ENCODE data around the gene MAFG.

MAFG gene

DNA sequence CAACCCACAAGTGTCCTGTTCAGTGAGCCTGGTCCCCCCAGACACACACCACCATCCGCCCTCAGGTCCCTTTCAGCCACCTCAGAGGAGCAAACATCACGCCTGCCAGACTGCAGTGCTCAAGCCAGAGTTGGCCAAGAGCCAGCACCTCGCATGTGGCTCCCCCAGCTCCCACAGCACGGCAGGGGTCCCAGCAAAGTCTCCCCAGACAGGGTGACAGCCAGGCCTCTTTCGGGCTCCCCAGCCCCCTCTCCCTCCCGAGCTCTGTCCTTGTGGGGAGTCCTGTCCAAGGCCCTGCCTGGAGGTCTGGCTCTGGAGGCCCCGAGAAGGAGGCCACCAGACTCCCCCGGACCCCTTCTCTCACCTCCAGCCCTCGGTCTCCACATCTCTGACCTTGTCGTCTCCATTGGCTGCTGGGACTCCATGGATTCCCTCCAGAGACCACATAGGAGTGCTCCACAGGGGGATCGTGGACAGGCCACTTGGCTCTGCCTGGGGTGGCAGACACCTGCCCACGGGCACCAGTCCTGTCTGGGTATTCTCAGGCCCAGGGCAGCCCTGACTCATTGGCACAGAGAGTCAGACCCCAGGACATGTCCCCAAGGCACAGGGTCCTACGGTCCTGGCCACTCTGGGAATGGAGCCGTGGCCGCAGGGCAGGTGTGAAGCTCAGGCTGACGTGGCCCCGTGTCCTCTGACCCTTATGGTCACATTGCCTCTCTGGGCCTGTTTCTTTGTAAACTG is 21.3 kb upstream of the MAFG start:
- Histone ChIP-seq H3K36me3 (ENCODE audit: control insufficient read depth in 2 of 2, insufficient read depth in 2 of 2, low read length in 2 of 2) (no peaks in the 10 kb centered on the region), H3K4me1 (ENCODE audit: control insufficient read depth in 2 of 2, insufficient read depth in 2 of 2, low read length in 2 of 2) (no peaks in the 10 kb centered on the region), H3K9me3 (ENCODE audit: control insufficient read depth in 2 of 2, low read length in 2 of 2) (no peaks in the 10 kb centered on the region), H3K4me3 (ENCODE audit: low read length in 2 of 2) (no peak overlapping the region), H3K9ac (ENCODE audit: low read depth in 1 of 2, low read length in 2 of 2) (no peak overlapping the region), H3K27ac (ENCODE audit: low read depth in 2 of 2, low read length in 2 of 2) (no peak overlapping the region), H3K27me3 (ENCODE audit: control insufficient read depth in 2 of 2, insufficient read depth in 2 of 2, low read length in 2 of 2) (no peaks in the 10 kb centered on the region)

DNA sequence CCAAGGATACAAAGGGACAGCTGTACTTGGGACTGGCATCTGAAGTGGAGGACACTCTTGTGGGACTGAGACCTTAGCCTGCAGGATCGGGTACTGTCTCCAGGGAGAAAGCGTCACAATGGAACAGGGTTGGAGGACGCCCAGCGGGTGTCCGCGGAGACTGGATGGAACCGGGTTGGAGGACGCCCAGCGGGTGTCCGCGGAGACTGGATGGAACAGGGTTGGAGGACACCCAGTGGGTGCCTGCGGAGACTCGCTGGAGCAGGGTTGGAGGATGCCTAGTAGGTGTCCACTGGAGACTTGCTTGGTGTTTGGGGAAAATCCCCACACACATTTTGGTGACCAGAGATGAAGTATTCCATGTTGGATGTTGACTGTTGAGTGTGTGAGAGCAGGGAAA is 19.7 kb upstream of the MAFG start, which contains the start of gene MYADML2:
MYADML2 (minus strand) TSS at position 45 of the 400 bp plus-strand sequence. CDS start 5,492 bp downstream, outside the sequence.
- Histone ChIP-seq H3K27me3 (ENCODE audit: control insufficient read depth in 2 of 2, insufficient read depth in 2 of 2, low read length in 2 of 2) (no peaks in the 10 kb centered on the region), H3K9ac (ENCODE audit: low read depth in 1 of 2, low read length in 2 of 2) (no peak within 1 kb of the TSS), H3K4me1 (ENCODE audit: control insufficient read depth in 2 of 2, insufficient read depth in 2 of 2, low read length in 2 of 2) (no peaks in the 10 kb centered on the region), H3K27ac (ENCODE audit: low read depth in 2 of 2, low read length in 2 of 2) (no peak within 1 kb of the TSS), H3K9me3 (ENCODE audit: control insufficient read depth in 2 of 2, low read length in 2 of 2) (no peaks in the 10 kb centered on the region), H3K36me3 (ENCODE audit: control insufficient read depth in 2 of 2, insufficient read depth in 2 of 2, low read length in 2 of 2) (no peaks in the 10 kb centered on the region), H3K4me3 (ENCODE audit: low read length in 2 of 2) (no peak within 1 kb of the TSS)

DNA sequence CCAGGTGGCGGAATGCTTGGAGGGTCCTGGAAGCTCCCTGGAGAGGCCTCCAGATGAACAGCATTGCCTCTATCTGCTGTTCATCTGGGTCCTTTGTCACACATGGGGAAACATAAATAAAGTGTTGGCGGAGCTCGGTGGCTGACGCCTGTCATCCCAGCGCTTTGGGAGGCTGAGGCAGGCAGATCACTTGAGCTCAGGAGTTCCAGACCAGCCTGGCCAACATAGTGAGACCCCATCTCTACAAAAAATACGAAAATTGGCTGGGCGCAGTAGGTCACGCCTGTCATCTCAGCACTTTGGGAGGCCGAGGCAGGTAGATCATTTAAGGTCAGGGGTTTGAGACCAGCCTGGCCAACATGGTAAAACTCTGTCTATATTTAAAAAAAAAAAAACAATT is 17.3 kb upstream of the MAFG start:
- Histone ChIP-seq H3K9ac (ENCODE audit: low read depth in 1 of 2, low read length in 2 of 2) (no peak overlapping the region), H3K4me1 (ENCODE audit: control insufficient read depth in 2 of 2, insufficient read depth in 2 of 2, low read length in 2 of 2) (no peaks in the 10 kb centered on the region), H3K4me3 (ENCODE audit: low read length in 2 of 2) (no peak overlapping the region), H3K9me3 (ENCODE audit: control insufficient read depth in 2 of 2, low read length in 2 of 2) (no peaks in the 10 kb centered on the region), H3K27me3 (ENCODE audit: control insufficient read depth in 2 of 2, insufficient read depth in 2 of 2, low read length in 2 of 2) (no peaks in the 10 kb centered on the region), H3K27ac (ENCODE audit: low read depth in 2 of 2, low read length in 2 of 2) (no peak overlapping the region), H3K36me3 (ENCODE audit: control insufficient read depth in 2 of 2, insufficient read depth in 2 of 2, low read length in 2 of 2) (no peaks in the 10 kb centered on the region)

DNA sequence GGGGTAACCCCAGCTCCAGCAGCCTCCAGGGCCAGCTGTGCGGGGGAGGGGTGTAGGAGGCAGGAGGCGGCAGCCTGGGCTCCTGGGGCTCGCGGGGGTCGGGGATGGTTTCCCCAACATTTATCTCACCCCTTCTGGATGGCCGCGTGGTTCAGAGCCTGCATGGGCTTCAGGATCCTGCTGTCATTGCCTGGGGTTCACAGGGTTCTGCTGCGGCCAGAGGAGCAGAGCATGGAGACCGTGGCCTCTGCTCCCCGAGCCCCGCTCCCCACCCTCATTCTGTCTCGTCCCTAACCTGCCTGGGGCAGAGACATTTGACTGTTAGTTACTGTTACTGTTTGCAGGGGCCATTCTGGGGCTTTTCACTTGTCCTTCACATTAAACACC is 14.6 kb upstream of the MAFG start:
- no peaks in the 10 kb centered on the region for H3K27me3 ChIP-seq (ENCODE audit: control insufficient read depth in 2 of 2, insufficient read depth in 2 of 2, low read length in 2 of 2)
- H3K9ac ChIP-seq (ENCODE audit: low read depth in 1 of 2, low read length in 2 of 2) = no peak overlapping the region
- no peak overlapping the region for H3K27ac ChIP-seq (ENCODE audit: low read depth in 2 of 2, low read length in 2 of 2)

DNA sequence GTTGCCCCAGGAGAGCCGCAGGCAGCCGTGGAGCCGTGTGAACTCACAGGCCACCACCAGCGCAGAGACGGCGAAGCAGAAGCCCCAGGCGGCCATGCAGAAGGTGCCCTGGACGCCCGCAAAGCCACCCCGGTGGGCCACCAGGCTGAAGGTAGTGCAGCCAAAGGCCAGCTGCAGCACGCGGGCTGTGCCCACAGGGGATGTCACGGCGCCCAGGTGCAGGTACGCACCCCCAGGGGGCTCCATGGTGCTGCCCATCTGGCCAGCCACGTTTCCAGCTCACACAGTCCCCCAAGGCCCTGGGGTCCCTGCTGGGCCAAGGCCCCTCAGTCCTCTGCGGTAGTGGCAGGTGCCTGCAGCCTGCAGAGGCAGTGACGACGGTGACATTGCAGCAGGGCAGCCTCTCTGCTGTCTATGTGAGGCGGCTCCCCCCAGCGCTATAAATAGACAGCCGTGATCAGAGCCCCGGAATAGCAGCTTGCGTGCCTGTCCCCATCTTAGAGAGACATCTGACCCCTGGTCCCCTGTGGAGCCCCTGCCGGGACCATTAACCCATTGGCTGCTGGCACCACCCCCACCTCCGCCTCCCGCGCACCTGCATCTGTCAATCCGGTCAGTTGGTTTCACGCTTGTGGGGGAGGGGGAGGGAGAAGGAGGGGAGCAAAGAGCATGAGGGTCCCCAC is 14.1 kb upstream of the MAFG start:
- no peaks in the 10 kb centered on the region for H3K27me3 ChIP-seq (ENCODE audit: control insufficient read depth in 2 of 2, insufficient read depth in 2 of 2, low read length in 2 of 2)
- H3K36me3 ChIP-seq (ENCODE audit: control insufficient read depth in 2 of 2, insufficient read depth in 2 of 2, low read length in 2 of 2) = no peaks in the 10 kb centered on the region
- no peaks in the 10 kb centered on the region for H3K9me3 ChIP-seq (ENCODE audit: control insufficient read depth in 2 of 2, low read length in 2 of 2)
- H3K4me1 ChIP-seq (ENCODE audit: control insufficient read depth in 2 of 2, insufficient read depth in 2 of 2, low read length in 2 of 2) = peaks cover 3% of the 10 kb centered on the region in 2 donors
- H3K9ac ChIP-seq (ENCODE audit: low read depth in 1 of 2, low read length in 2 of 2) = no peak overlapping the region
- no peak overlapping the region for H3K27ac ChIP-seq (ENCODE audit: low read depth in 2 of 2, low read length in 2 of 2)
- no peak overlapping the region for H3K4me3 ChIP-seq (ENCODE audit: low read length in 2 of 2)

More for the DNA sequence above, 14.6 kb upstream of the MAFG start:
- Histone ChIP-seq H3K36me3 (ENCODE audit: control insufficient read depth in 2 of 2, insufficient read depth in 2 of 2, low read length in 2 of 2) (no peaks in the 10 kb centered on the region), H3K4me1 (ENCODE audit: control insufficient read depth in 2 of 2, insufficient read depth in 2 of 2, low read length in 2 of 2) (no peaks in the 10 kb centered on the region), H3K9me3 (ENCODE audit: control insufficient read depth in 2 of 2, low read length in 2 of 2) (no peaks in the 10 kb centered on the region), H3K4me3 (ENCODE audit: low read length in 2 of 2) (no peak overlapping the region)

DNA sequence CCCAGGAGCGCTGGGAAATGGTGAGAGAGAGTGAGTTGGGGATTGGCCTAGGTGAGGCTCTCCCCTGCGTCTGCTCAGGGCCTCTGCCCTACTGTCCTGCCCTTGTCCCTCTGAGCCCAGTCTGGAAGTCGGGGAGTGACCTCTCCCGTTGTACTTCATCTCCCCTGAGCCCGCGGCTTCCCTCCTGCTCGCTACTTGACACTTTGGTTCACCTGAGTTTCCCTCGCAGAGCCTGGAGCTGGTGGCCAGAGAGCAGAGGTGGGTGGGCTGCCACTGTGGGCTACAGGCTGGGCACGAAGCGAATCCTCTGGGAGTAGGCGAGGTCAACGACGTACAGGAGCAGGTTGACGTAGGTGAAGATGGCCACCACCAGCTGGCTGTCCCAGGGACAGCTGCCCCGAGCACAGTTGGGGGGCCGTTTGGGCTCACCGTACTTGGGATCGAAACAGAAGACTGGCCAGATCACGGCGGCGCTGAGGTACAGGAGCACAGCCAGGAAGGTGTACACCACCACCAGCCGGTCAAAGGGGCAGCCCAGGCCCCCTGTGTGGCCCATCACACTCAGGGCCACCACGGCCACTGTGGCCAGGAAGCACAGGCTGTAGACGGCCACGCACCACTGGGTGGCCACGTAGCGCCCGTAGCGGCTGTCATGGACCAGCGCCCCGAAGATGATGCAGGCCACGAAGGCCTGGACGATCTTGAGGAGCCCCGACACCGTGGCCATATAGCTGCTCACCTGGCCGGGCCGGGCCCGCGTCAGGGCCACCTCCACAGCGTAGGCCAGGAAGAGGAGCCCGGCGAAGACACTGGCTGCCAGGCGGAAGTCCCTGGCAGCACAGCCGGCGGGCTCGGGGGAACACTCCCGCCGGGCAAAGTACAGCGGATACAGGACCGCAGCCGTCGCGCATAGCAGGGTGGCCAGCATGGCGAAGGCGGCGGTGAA is 13.3 kb upstream of the MAFG start:
- no peaks in the 10 kb centered on the region for H3K9me3 ChIP-seq (ENCODE audit: control insufficient read depth in 2 of 2, low read length in 2 of 2)
- no peaks in the 10 kb centered on the region for H3K27me3 ChIP-seq (ENCODE audit: control insufficient read depth in 2 of 2, insufficient read depth in 2 of 2, low read length in 2 of 2)
- no peak overlapping the region for H3K27ac ChIP-seq (ENCODE audit: low read depth in 2 of 2, low read length in 2 of 2)
- no peak overlapping the region for H3K4me3 ChIP-seq (ENCODE audit: low read length in 2 of 2)
- H3K36me3 ChIP-seq (ENCODE audit: control insufficient read depth in 2 of 2, insufficient read depth in 2 of 2, low read length in 2 of 2) = no peaks in the 10 kb centered on the region
- H3K4me1 ChIP-seq (ENCODE audit: control insufficient read depth in 2 of 2, insufficient read depth in 2 of 2, low read length in 2 of 2) = peaks cover 6% of the 10 kb centered on the region in 2 donors
- no peak overlapping the region for H3K9ac ChIP-seq (ENCODE audit: low read depth in 1 of 2, low read length in 2 of 2)

DNA sequence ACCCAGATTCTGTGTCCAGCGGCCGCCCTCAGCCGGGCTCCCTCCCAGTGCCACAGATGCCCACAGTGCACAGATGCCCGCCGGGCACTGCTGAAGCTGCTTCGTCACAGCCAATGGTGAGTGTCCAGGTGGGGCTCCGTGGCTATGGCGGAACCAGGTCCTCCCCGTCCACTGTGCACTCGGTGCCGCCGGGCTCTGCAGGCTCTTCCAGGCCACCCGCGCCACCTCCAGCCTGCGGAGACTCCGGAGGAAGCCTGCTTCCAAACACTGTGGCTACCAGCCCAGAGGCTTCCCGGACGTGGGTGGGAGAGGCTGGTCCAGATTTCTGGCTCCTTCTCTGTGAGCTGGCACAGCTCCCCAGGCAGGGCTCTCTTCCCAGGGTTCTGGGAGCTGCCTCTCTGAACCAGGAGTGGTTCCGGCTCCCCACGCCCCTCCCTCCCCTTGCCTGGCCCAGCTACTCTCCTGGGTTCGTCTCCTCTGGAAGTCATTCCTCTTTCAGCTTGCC is 12.4 kb upstream of the MAFG start:
- Histone ChIP-seq H3K36me3 (ENCODE audit: control insufficient read depth in 2 of 2, insufficient read depth in 2 of 2, low read length in 2 of 2) (no peaks in the 10 kb centered on the region), H3K9ac (ENCODE audit: low read depth in 1 of 2, low read length in 2 of 2) (no peak overlapping the region), H3K27me3 (ENCODE audit: control insufficient read depth in 2 of 2, insufficient read depth in 2 of 2, low read length in 2 of 2) (no peaks in the 10 kb centered on the region), H3K9me3 (ENCODE audit: control insufficient read depth in 2 of 2, low read length in 2 of 2) (no peaks in the 10 kb centered on the region), H3K4me3 (ENCODE audit: low read length in 2 of 2) (no peak overlapping the region), H3K27ac (ENCODE audit: low read depth in 2 of 2, low read length in 2 of 2) (no peak overlapping the region), H3K4me1 (ENCODE audit: control insufficient read depth in 2 of 2, insufficient read depth in 2 of 2, low read length in 2 of 2) (peaks cover 6% of the 10 kb centered on the region in 2 donors)

DNA sequence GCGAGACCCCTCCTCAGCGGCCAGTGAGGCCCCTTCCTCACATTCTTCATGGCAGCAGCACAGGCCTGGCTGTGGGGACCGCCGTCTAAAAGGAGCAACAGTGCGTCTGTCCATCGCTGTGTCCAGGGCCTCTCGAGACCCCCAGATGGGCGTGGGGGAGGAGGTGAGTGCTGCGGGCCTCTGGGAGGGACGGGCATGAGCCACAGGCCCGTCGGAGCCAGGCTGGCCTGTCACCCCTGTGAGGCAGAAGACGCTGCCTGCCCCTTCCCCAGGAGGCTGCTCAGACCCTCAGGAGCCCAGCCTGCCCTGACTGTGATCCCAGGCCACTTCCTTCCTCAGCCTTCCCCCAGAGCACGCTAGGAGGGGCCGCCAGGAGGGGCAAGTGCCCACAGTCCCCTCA is 11.7 kb upstream of the MAFG start:
- Histone ChIP-seq H3K4me1 (ENCODE audit: control insufficient read depth in 2 of 2, insufficient read depth in 2 of 2, low read length in 2 of 2) (peaks cover 6% of the 10 kb centered on the region in 2 donors), H3K4me3 (ENCODE audit: low read length in 2 of 2) (no peak overlapping the region), H3K36me3 (ENCODE audit: control insufficient read depth in 2 of 2, insufficient read depth in 2 of 2, low read length in 2 of 2) (no peaks in the 10 kb centered on the region), H3K9me3 (ENCODE audit: control insufficient read depth in 2 of 2, low read length in 2 of 2) (no peaks in the 10 kb centered on the region), H3K27me3 (ENCODE audit: control insufficient read depth in 2 of 2, insufficient read depth in 2 of 2, low read length in 2 of 2) (no peaks in the 10 kb centered on the region), H3K9ac (ENCODE audit: low read depth in 1 of 2, low read length in 2 of 2) (no peak overlapping the region), H3K27ac (ENCODE audit: low read depth in 2 of 2, low read length in 2 of 2) (no peak overlapping the region)

DNA sequence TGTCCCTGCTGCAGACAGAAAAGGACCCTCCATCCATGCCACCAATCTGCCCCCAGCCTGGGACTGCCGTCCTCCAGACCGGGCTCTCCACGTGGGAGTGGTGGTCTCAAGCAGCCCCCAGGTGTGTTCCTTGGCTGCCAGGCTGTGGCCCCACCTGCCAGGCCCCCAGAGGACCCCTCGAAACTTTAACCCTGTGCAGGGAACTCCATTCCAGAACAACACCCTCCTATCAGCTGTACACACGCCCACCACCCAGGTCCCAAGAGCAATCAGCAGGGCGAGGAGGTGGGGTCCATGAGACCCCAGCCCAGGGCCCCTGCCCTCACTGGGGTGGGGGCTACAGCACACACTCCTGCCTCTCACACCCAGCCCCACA is 8.2 kb upstream of the MAFG start:
- Histone ChIP-seq H3K9ac (ENCODE audit: low read depth in 1 of 2, low read length in 2 of 2) (no peak overlapping the region), H3K4me3 (ENCODE audit: low read length in 2 of 2) (no peak overlapping the region), H3K4me1 (ENCODE audit: control insufficient read depth in 2 of 2, insufficient read depth in 2 of 2, low read length in 2 of 2) (peaks cover 11 to 13% of the 10 kb centered on the region in 2 donors), H3K9me3 (ENCODE audit: control insufficient read depth in 2 of 2, low read length in 2 of 2) (no peaks in the 10 kb centered on the region), H3K27me3 (ENCODE audit: control insufficient read depth in 2 of 2, insufficient read depth in 2 of 2, low read length in 2 of 2) (no peaks in the 10 kb centered on the region), H3K27ac (ENCODE audit: low read depth in 2 of 2, low read length in 2 of 2) (no peak overlapping the region), H3K36me3 (ENCODE audit: control insufficient read depth in 2 of 2, insufficient read depth in 2 of 2, low read length in 2 of 2) (no peaks in the 10 kb centered on the region)
